ENCODE data around the gene HDAC2.

GRCh38 chr6:113967777-113968176 is 3.2 kb downstream of the HDAC2 start:
- no peak for TF ChIP-seq CTCF (IDR thresholded peaks at IDR 0.05)
- TF ChIP-seq POLR2A (IDR thresholded peaks at IDR 0.05), result no peak

Data from lower leg skin (tissue), 3 donors.